Measurements from ENCODE around the gene TMEM88.

DNA sequence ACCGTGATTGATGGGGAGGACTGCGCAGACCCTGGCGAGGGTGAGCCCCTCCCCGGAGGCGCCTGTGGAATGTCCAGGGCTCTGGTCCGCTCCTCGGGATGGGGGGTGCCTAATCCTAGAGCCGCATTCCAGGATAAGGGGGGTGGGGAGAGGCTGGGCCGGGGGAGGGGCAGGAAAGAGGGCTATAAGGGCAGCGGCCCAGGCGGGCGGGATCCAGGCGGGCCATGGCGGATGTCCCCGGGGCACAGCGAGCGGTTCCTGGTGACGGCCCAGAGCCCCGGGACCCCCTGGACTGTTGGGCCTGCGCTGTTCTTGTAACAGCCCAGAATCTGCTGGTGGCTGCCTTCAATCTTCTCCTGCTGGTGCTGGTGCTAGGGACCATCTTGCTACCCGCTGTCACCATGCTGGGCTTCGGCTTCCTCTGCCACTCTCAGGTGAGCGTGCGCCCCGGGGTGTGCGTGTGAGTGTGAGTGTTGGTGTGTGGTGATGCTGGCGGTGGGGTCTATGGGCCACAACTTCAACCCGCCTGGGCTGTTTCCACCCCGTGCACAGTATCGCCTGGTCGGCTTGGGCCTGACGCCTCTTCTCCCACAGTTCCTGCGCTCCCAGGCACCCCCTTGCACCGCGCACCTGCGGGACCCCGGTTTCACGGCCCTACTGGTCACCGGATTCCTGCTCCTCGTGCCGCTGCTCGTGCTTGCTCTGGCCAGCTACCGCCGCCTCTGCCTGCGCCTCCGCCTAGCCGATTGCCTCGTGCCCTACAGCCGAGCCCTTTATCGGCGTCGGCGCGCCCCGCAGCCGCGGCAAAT, at the start of gene TMEM88:
- no peak for TF ChIP-seq POLR2A (IDR thresholded peaks at IDR 0.05; ENCODE audit: low read depth, low read length)
- no peak for TF ChIP-seq POLR2AphosphoS5 (IDR thresholded peaks at IDR 0.05; ENCODE audit: low read depth, low read length)

Measured in GM12892 (cell line).